ENCODE data around the gene SFT2D1.

DNA sequence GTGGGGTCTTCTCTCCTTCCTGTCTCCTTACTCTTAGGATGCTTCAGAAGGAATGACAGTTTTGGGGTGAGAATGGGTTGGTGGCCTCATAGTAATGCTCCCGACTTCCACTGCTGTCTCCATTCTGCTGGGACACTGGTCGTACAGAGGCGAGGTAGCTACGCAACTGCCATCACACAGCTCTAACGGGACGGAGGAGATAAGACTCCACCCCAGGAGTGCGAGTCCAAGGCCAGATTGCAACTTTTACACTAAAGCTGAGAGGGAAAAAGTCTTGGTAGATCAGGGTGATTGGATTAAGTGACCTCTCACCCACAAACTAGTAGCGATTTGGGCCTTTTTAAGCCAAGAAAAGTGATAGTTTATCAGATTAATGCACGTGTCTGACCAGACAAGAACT, 32.4 kb downstream of the SFT2D1 start:
- no peak for TF ChIP-seq POLR2AphosphoS5 (IDR thresholded peaks at IDR 0.05)
- TF ChIP-seq, protein P1, sequence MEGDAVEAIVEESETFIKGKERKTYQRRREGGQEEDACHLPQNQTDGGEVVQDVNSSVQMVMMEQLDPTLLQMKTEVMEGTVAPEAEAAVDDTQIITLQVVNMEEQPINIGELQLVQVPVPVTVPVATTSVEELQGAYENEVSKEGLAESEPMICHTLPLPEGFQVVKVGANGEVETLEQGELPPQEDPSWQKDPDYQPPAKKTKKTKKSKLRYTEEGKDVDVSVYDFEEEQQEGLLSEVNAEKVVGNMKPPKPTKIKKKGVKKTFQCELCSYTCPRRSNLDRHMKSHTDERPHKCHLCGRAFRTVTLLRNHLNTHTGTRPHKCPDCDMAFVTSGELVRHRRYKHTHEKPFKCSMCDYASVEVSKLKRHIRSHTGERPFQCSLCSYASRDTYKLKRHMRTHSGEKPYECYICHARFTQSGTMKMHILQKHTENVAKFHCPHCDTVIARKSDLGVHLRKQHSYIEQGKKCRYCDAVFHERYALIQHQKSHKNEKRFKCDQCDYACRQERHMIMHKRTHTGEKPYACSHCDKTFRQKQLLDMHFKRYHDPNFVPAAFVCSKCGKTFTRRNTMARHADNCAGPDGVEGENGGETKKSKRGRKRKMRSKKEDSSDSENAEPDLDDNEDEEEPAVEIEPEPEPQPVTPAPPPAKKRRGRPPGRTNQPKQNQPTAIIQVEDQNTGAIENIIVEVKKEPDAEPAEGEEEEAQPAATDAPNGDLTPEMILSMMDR (IDR thresholded peaks at IDR 0.05), result no peak
